ENCODE results near the gene POC1B.

The POC1B gene

GRCh38 chr12:89392391-89392790, 133.5 kb downstream of the POC1B start:
- no peak for DNase-seq
- intact Hi-C loops (cut with DNase I) = no loop called here

GRCh38 chr12:89391726-89392336, 134.0 kb downstream of the POC1B start:
- DNase-seq = no peak
- intact Hi-C loops (cut with DNase I) = no loop called here

- intact Hi-C loops (cut with DNase I) = no loop called here
Observed at GRCh38 chr12:89390802-89391673, 134.8 kb downstream of the POC1B start.

GRCh38 chr12:89389755-89390661, 135.8 kb downstream of the POC1B start:
- no peak for DNase-seq
- intact Hi-C loops (cut with DNase I) = no loop called here

More at GRCh38 chr12:89390802-89391673, 134.8 kb downstream of the POC1B start:
- DNase-seq = no peak

GRCh38 chr12:89386138-89386537, 139.7 kb downstream of the POC1B start:
- DNase-seq = no peak
- intact Hi-C loops (cut with DNase I) = no loop called here

- intact Hi-C loops (cut with DNase I) = no loop called here
- no peak for DNase-seq
Observed at GRCh38 chr12:89384807-89385206, 141.0 kb downstream of the POC1B start.

GRCh38 chr12:89384050-89384758, 141.6 kb downstream of the POC1B start:
- DNase-seq = peak; percentile 12 to 94 (median 66)
- intact Hi-C loops (cut with DNase I) = no loop called here

- DNase-seq = peak in 1 of 10 donors; percentile 13
- intact Hi-C loops (cut with DNase I) = no loop called here
Observed at GRCh38 chr12:89383235-89384049, 142.4 kb downstream of the POC1B start.

- intact Hi-C loops (cut with DNase I) = no loop called here
- no peak for DNase-seq
Observed at GRCh38 chr12:89382328-89382727, 143.5 kb downstream of the POC1B start.

GRCh38 chr12:89379839-89380467, 145.9 kb downstream of the POC1B start:
- intact Hi-C loops (cut with DNase I) = no loop called here
- no peak for DNase-seq

- peak in 1 of 10 donors; percentile 15 for DNase-seq
- intact Hi-C loops (cut with DNase I) = no loop called here
Observed at GRCh38 chr12:89379148-89379838, 146.6 kb downstream of the POC1B start.

- intact Hi-C loops (cut with DNase I) = no loop called here
- no peak for DNase-seq
Observed at GRCh38 chr12:89376844-89377243, 149.0 kb downstream of the POC1B start.

GRCh38 chr12:89376202-89376529, 149.7 kb downstream of the POC1B start:
- DNase-seq = no peak
- intact Hi-C loops (cut with DNase I) = no loop called here

GRCh38 chr12:89373763-89374572, 151.9 kb downstream of the POC1B start:
- intact Hi-C loops (cut with DNase I) = no loop called here

GRCh38 chr12:89372584-89373370, 153.1 kb downstream of the POC1B start:
- intact Hi-C loops (cut with DNase I) = no loop called here
- no peak for DNase-seq

More at GRCh38 chr12:89373763-89374572, 151.9 kb downstream of the POC1B start:
- no peak for DNase-seq

GRCh38 chr12:89370850-89371249, 155.0 kb downstream of the POC1B start:
- DNase-seq = peak in 3 of 10 donors; percentile 28 to 82 (median 77)
- intact Hi-C loops (cut with DNase I) = no loop called here

GRCh38 chr12:89370421-89370831, 155.4 kb downstream of the POC1B start:
- no peak for DNase-seq
- intact Hi-C loops (cut with DNase I) = no loop called here

Measured in posterior cingulate gyrus (tissue), 11 donors.